Activated T-cell treated with anti-CD3 and anti-CD28 coated beads for 1 hour (primary cell): ENCODE measurements around the gene TNIK.

Experiments used
- DNase-seq: peaks from one replicate; pipeline ENCODE4 v3.0.0-alpha.2; 2020; ENCODE audit warnings: low read depth

Gene TNIK

GRCh38 chr3:171279972-171280371 lies 180.2 kb downstream of the TNIK start:
- DNase-seq: no peak

- DNase-seq: no peak
Measured at GRCh38 chr3:171278299-171278590, 182.0 kb downstream of the TNIK start.

GRCh38 chr3:171277456-171278298 lies 182.5 kb downstream of the TNIK start:
- no peak for DNase-seq

GRCh38 chr3:171276923-171277322 lies 183.3 kb downstream of the TNIK start:
- no peak for DNase-seq

- no peak for DNase-seq
Measured at GRCh38 chr3:171274222-171274621, 186.0 kb downstream of the TNIK start.

DNA sequence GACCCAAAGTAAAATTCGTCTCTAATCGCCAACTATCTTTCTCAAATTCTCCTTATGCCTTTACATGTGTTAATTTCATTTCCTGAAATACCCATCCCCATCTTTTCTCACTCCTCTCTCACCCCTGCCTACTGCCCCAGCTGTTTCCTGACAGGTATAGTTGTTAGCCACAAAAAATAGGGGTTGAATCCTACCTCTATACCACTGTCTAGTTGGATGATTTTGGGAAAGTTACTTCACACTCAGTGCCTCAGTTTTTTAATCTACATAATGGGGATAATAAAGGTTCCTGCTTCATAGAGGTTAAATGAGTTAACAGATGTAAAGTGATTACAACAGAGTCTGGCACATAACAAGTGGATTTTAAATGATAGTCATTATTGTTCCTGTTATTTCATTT lies 189.7 kb downstream of the TNIK start:
- no peak for DNase-seq

GRCh38 chr3:171269542-171269941 lies 190.7 kb downstream of the TNIK start:
- DNase-seq: no peak

DNA sequence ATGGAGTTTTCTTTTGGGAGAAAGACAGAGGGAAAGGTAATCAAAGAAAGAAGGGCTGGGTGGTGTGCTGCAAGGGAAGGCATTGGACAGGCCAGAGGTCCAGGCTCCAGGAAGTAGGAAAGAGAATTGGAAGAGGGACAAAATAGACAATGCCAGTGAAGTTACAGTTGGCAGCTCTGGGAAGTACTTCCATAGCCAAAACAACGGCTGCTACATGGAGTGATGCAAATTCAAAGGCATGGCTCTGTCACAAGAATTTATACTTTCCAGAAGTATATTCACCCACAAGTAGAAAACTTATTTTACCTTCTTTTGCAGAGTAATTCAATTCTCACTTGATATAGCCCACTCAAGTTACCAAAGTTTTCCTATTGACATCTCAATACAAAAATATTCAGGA lies 191.5 kb downstream of the TNIK start:
- DNase-seq: no peak

DNA sequence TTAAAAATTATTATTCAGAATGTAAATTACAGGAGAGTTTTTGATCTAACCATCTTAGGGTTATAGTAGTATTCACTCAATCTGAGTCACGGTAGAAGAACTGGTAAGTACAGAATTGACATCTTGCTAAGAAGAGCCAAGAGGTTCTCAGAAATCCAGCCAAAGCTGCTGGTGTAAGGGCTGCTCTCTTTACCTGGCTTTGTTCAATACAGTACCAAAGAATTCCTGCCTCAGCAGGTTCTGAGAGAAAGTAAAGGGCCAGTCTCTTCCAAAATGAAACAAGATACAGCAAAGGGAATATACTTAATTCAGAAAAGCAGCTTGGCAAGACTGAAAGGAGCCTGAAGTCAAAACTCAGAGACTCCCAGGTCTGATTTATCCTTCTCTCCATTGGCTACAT lies 193.1 kb downstream of the TNIK start:
- no peak for DNase-seq

GRCh38 chr3:171266740-171267073 lies 193.5 kb downstream of the TNIK start:
- no peak for DNase-seq

GRCh38 chr3:171266034-171266739 lies 194.0 kb downstream of the TNIK start:
- no peak for DNase-seq

- no peak for DNase-seq
Measured at GRCh38 chr3:171264758-171265157, 195.4 kb downstream of the TNIK start.

- no peak for DNase-seq
Measured at GRCh38 chr3:171262431-171262830, 197.8 kb downstream of the TNIK start.

GRCh38 chr3:171261487-171261886 lies 198.7 kb downstream of the TNIK start:
- DNase-seq: no peak

GRCh38 chr3:171260899-171261298 lies 199.3 kb downstream of the TNIK start:
- no peak for DNase-seq

- no peak for DNase-seq
Measured at GRCh38 chr3:171260466-171260865, 199.7 kb downstream of the TNIK start.

- no peak for DNase-seq
Measured at GRCh38 chr3:171258316-171258715, 201.9 kb downstream of the TNIK start.

GRCh38 chr3:171257251-171258203 lies 202.7 kb downstream of the TNIK start:
- no peak for DNase-seq

DNA sequence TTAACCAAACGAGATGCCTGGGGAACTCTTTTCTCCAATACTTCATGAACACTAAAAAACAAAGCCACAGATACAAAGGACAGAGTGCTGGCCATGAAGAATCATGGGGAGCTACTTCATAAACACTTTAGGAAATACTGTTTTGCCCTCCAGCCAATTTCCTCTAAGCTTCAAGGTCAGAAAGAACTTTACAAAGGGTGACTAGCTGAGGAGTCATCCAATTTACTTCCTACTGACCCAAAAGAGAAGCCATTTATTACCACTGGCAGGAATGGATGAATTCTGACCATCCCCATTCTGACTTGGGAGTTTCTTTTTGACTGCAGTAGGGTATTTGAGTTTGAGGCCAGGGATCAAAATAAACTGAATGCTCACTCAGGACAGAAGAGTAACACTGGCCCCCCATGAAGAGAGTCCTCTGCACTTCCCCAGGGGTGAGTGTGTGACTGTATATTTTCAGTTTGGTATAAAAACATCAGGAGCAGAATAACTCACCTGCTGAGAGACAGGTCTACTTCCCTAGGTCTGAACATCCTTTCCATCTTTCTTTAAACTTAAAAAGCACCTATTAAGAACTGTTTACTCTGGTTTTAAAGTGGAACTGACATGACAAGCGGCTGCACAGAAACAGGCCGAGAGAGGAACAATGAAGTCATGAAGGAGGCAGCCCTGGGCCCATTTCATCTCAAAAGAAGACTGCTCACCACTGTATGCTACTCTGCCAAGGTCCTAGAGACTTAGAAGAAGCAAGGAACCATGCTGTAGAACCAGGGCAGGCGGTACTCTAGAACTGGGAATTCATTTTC lies 203.6 kb downstream of the TNIK start:
- DNase-seq: no peak

DNA sequence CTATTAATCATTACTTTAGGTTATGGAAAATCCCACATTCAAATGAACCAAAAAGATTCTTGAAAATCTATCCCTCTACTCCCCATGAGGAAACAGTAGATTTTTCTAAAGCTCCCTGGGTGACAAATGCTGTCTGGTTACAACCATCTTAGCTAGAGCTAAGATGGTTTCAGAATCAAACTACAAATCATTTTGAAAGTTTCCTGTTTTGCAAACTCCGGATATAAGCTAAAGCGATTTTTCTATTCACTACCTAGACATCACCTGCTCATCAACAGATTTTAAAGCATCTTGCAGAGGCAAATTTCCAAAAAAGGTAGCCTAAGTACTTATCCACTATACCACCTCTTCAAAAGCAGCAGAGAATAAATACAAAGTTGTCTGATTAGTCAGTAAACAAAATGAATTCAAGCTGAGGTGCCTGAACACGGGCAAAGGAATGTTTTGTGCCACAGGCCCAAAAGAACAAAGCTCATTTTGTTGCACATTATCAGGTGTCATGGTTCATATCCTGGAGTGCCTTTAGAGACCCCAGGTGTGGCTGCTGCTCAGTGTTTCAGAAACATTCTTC lies 204.9 kb downstream of the TNIK start:
- DNase-seq: no peak

- no peak for DNase-seq
Measured at GRCh38 chr3:171254315-171254714, 205.9 kb downstream of the TNIK start.

DNA sequence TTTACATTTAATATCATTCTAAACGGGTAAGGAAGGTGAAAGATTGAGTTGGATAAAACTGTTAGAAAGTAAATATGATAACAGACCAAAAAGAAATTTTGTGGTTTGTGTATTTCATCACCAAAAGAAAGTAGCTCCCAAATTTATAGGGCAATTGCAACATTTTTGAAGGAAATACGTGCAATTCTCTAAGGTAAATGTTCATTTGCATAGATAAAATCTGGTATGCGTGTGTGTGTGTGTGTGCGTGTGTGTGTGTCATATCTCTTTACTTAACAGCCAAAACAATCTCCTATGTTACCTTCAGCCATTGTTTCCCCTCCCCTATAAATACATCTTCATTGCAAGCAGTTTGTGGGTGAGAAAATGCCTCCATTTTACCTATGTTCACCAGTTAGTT lies 208.4 kb downstream of the TNIK start:
- DNase-seq: no peak
